ENCODE results near the gene IZUMO4.

IZUMO4 gene

DNA sequence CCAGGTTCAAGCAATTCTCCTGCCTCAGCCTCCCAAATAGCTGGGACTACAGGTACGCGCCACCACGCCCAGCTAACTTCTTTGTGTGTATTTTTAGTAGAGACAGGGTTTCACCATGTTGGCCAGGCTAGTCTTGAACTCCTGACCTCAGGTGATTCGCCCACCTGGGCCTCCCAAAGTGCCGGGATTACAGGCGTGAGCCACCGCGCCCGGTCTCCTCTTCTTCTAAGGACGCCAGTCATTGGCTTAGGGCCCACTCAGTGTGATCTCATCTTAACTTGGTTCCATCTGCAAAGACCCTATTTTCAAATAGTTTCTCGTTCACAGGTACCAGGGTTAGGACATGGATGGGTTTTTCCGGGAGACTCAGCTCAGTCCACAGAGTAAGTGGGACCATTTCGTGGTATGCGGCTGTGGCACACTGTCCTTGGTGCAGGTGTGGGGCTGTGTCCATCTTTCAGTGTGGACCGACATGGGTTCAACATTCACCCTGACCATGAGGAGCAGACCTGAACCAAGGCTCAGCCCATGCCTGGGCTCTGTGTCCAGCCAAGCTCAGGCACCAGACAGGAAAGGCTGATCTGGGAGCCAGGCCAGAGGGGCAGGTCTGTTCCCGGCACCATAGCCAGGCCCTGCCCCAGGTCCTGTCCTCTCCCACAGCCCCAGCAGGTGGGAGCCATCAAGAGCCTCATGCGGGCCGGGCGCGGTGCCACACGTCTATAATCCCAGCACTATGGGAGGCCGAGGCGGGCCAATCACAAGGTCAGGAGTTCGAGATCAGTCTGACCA is 42.9 kb upstream of the IZUMO4 start:
- Histone ChIP-seq H3K36me3 (ENCODE audit: control insufficient read depth, low read depth, low read length) (no peaks in the 10 kb centered on the region), H3K4me3 (ENCODE audit: low read length) (no peak overlapping the region), H3K27ac (ENCODE audit: low read length) (no peak overlapping the region), H3K9ac (ENCODE audit: low read length) (no peak overlapping the region), H3K9me3 (ENCODE audit: control insufficient read depth, low read depth, low read length) (no peaks in the 10 kb centered on the region), H3K27me3 (ENCODE audit: control insufficient read depth, insufficient read depth, low read length) (no peaks in the 10 kb centered on the region), H3K4me1 (ENCODE audit: control insufficient read depth, low read depth, low read length) (no peaks in the 10 kb centered on the region)

DNA sequence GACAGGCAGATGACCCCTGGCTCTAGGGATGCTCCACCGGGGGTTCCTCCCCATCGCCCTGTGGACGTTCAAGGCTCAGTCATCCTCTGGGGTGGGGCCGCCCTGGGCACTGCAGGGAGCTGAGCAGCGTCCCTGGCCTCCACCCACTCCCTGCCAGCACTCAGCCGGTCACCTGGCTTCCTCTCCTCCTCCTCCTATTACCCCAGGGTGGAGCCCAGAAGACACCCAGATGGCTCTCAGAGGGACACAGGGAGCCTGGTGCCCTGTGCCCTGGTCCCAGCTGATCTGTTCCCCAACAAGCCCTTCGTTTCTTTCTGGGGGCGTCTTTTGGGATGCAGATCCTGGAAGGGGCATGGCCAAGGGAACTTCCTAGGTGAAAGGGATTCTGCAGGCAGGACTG is 42.0 kb upstream of the IZUMO4 start:
- H3K9me3 ChIP-seq (ENCODE audit: control insufficient read depth, low read depth, low read length): no peaks in the 10 kb centered on the region
- H3K9ac ChIP-seq (ENCODE audit: low read length): no peak overlapping the region
- H3K27me3 ChIP-seq (ENCODE audit: control insufficient read depth, insufficient read depth, low read length): no peaks in the 10 kb centered on the region
- no peaks in the 10 kb centered on the region for H3K36me3 ChIP-seq (ENCODE audit: control insufficient read depth, low read depth, low read length)
- H3K4me1 ChIP-seq (ENCODE audit: control insufficient read depth, low read depth, low read length): no peaks in the 10 kb centered on the region
- no peak overlapping the region for H3K27ac ChIP-seq (ENCODE audit: low read length)
- no peak overlapping the region for H3K4me3 ChIP-seq (ENCODE audit: low read length)

DNA sequence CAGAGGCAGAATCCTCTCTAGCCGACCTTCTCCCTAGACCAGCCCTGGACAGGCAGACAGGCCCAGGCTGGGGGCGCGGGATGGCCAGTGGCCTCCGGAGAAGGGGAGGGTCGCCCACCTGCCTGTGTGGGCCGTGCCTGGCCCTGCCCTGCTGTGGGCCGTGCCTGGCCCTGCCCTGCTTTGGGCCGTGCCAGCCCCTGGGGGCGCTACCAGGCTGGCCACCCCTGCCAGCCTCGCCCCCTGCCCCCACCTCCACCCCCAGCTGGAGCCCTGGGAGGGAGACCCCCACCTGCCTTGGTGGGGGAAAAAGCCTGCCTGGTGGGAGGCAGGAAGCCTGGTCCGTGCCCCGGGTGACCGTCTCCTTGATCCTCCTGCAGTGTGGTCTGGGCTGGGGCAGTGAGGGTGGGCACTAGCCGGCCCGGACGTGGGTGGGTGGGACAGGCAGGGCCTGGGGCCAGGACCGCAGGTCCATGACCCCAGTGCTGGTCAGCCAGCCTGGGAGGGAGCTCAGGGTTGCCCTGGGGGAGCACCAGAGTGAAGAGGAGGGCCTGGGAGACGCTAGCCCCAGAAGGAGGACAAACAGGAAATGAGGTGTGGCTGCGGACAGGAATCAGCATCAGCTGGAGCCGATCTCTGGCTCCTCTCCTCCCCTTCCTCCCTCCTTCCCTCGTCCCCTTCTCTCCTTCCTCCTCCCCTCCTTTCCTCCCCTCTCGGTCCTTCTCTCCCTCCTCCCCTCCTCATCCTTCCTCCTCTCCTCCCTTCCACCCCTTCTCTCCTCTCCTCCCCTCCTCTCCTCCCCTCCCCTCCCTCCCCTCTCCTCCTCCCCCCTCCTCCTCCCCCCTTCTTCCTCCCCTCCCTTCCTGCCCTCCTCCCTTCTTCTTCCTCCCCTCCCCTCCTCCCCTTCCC is 40.5 kb upstream of the IZUMO4 start:
- Histone ChIP-seq H3K27me3 (ENCODE audit: control insufficient read depth, insufficient read depth, low read length) (no peaks in the 10 kb centered on the region), H3K9me3 (ENCODE audit: control insufficient read depth, low read depth, low read length) (no peaks in the 10 kb centered on the region), H3K4me1 (ENCODE audit: control insufficient read depth, low read depth, low read length) (peaks cover 7% of the 10 kb centered on the region), H3K9ac (ENCODE audit: low read length) (no peak overlapping the region), H3K4me3 (ENCODE audit: low read length) (no peak overlapping the region), H3K27ac (ENCODE audit: low read length) (no peak overlapping the region), H3K36me3 (ENCODE audit: control insufficient read depth, low read depth, low read length) (no peaks in the 10 kb centered on the region)

GRCh38 chr19:2056837-2057192 is 39.9 kb upstream of the IZUMO4 start:
- H3K4me1 ChIP-seq (ENCODE audit: control insufficient read depth, low read depth, low read length): peaks cover 8% of the 10 kb centered on the region
- no peak overlapping the region for H3K4me3 ChIP-seq (ENCODE audit: low read length)
- H3K9ac ChIP-seq (ENCODE audit: low read length): no peak overlapping the region
- no peak overlapping the region for H3K27ac ChIP-seq (ENCODE audit: low read length)
- no peaks in the 10 kb centered on the region for H3K27me3 ChIP-seq (ENCODE audit: control insufficient read depth, insufficient read depth, low read length)
- H3K36me3 ChIP-seq (ENCODE audit: control insufficient read depth, low read depth, low read length): no peaks in the 10 kb centered on the region
- no peaks in the 10 kb centered on the region for H3K9me3 ChIP-seq (ENCODE audit: control insufficient read depth, low read depth, low read length)

DNA sequence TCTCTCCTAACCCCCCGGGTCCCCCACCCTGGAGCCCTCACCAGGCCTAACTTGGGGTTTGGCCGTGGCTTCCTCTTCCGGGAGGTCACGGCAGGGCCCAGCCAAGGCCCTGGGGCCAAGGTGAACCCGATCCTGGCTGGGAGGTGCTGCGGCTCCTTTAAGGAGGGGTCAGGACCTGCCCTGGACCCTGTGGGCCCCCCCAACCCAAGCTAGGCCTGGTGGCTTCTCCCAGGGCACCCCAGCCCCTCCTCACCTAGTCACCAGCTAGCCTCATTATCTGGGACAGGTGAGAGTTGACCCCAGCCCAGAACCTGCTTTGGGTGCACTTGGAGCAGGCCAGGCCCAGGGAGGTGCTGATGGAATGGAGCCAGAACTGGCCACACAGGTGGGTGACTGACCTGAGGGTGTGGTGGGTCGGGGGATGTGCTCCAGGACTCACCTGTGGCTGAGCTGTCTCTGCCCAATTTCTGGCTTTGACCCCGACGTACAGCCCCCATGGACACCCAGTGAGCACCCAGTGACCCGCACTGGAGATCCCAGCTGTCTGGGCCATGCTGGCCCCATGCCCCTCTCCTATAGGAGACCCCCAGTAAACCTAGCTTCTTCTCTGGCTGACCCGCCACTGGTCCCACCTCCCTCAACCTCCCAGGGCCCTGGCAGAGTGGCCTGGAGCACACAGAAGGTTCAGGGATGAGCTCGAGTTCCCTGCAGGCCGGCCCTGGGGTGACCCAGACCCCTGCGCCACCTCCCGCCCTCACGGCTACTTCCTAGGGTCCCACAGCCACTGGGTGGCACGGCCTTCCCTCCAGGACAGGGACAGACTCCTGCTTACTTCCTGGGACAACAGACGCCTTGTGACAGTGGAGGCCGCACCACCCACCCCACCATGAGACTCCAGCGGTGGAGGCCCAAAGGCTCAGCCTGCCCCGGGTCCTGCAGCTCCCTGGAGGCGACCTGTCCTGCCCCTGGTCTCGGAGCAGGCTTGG is 38.9 kb upstream of the IZUMO4 start:
- Histone ChIP-seq H3K36me3 (ENCODE audit: control insufficient read depth, low read depth, low read length) (no peaks in the 10 kb centered on the region), H3K27me3 (ENCODE audit: control insufficient read depth, insufficient read depth, low read length) (no peaks in the 10 kb centered on the region), H3K4me3 (ENCODE audit: low read length) (no peak overlapping the region), H3K9ac (ENCODE audit: low read length) (no peak overlapping the region), H3K9me3 (ENCODE audit: control insufficient read depth, low read depth, low read length) (no peaks in the 10 kb centered on the region), H3K4me1 (ENCODE audit: control insufficient read depth, low read depth, low read length) (peaks cover 14% of the 10 kb centered on the region), H3K27ac (ENCODE audit: low read length) (no peak overlapping the region)

- H3K4me1 ChIP-seq (ENCODE audit: control insufficient read depth, low read depth, low read length): peaks cover 14% of the 10 kb centered on the region
- H3K27ac ChIP-seq (ENCODE audit: low read length): no peak overlapping the region
- no peaks in the 10 kb centered on the region for H3K27me3 ChIP-seq (ENCODE audit: control insufficient read depth, insufficient read depth, low read length)
- no peak overlapping the region for H3K9ac ChIP-seq (ENCODE audit: low read length)
- H3K36me3 ChIP-seq (ENCODE audit: control insufficient read depth, low read depth, low read length): no peaks in the 10 kb centered on the region
- H3K4me3 ChIP-seq (ENCODE audit: low read length): no peak overlapping the region
- H3K9me3 ChIP-seq (ENCODE audit: control insufficient read depth, low read depth, low read length): no peaks in the 10 kb centered on the region
These were observed 37.9 kb upstream of the IZUMO4 start for GRCh38 chr19:2058570-2059421.

- Histone ChIP-seq H3K4me3 (ENCODE audit: low read length) (no peak overlapping the region), H3K27me3 (ENCODE audit: control insufficient read depth, insufficient read depth, low read length) (no peaks in the 10 kb centered on the region), H3K4me1 (ENCODE audit: control insufficient read depth, low read depth, low read length) (peaks cover 14% of the 10 kb centered on the region), H3K9ac (ENCODE audit: low read length) (no peak overlapping the region), H3K36me3 (ENCODE audit: control insufficient read depth, low read depth, low read length) (no peaks in the 10 kb centered on the region), H3K27ac (ENCODE audit: low read length) (no peak overlapping the region), H3K9me3 (ENCODE audit: control insufficient read depth, low read depth, low read length) (no peaks in the 10 kb centered on the region)
These were observed 37.1 kb upstream of the IZUMO4 start for GRCh38 chr19:2059422-2060201.

GRCh38 chr19:2060884-2061494 is 35.7 kb upstream of the IZUMO4 start:
- peak overlapping the region; percentile 67 for H3K27ac ChIP-seq (ENCODE audit: low read length)
- no peaks in the 10 kb centered on the region for H3K27me3 ChIP-seq (ENCODE audit: control insufficient read depth, insufficient read depth, low read length)
- H3K4me3 ChIP-seq (ENCODE audit: low read length): peak overlapping the region; percentile 81
- peak overlapping the region; percentile 72 for H3K9ac ChIP-seq (ENCODE audit: low read length)
- peaks cover 14% of the 10 kb centered on the region for H3K4me1 ChIP-seq (ENCODE audit: control insufficient read depth, low read depth, low read length)
- no peaks in the 10 kb centered on the region for H3K9me3 ChIP-seq (ENCODE audit: control insufficient read depth, low read depth, low read length)
- H3K36me3 ChIP-seq (ENCODE audit: control insufficient read depth, low read depth, low read length): no peaks in the 10 kb centered on the region

DNA sequence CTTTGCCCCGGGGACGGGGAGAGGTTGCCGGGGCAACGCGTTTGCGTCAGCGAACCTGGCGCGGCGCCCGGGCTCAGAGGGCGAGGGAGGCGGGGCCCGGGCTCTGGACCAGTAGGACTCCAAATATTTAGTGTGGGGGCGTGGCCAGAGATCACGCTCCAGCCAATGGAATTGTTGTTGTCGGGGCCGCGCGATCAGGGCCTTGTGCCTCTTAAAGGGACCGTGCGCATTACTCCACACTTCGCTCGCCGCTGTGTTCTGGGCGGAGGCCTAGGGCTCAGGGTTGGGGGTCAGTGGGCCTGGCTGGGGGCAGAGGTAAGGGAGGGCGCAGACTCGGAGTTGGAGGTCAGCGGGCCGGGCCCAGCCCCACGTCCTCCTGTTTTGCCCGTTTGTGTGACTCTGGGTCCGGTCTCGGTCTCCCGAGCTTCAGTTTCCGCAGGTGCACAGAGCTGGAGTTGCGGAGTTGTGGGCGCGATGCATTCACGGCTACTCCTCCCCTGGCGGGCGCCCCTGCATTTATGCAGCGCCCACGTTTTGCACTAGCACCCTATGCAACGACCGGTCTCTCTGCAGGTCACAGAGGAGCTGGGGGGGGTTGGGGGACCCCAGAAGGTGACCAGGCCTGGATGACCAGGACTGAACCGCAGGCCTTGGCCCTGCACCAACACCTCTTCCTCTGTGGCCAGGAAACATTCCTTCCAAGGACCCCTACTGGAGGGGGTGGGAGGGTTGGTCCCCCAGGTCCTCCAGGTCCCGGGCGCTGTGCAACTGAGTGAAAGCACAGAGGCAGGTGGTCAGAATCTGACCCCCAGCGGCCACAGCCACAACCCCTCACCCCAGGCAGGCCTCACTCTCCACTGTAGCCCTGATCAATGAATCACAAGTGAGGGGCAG is 35.0 kb upstream of the IZUMO4 start:
- peaks cover 14% of the 10 kb centered on the region for H3K4me1 ChIP-seq (ENCODE audit: control insufficient read depth, low read depth, low read length)

More for the DNA sequence above, 35.0 kb upstream of the IZUMO4 start:
- no peaks in the 10 kb centered on the region for H3K27me3 ChIP-seq (ENCODE audit: control insufficient read depth, insufficient read depth, low read length)
- peak overlapping the region; percentile 72 for H3K27ac ChIP-seq (ENCODE audit: low read length)
- H3K9ac ChIP-seq (ENCODE audit: low read length): peak overlapping the region; percentile 72
- H3K4me3 ChIP-seq (ENCODE audit: low read length): peak overlapping the region; percentile 81
- H3K36me3 ChIP-seq (ENCODE audit: control insufficient read depth, low read depth, low read length): no peaks in the 10 kb centered on the region
- H3K9me3 ChIP-seq (ENCODE audit: control insufficient read depth, low read depth, low read length): no peaks in the 10 kb centered on the region

Measured in iPS-18a (cell line).